Heart left ventricle (tissue), 16 donors: Measurements from ENCODE around the gene F2R. TPM values are rescaled to one million over a fixed set of nuclear protein-coding genes. Genes with fewer than 3 reads are reported as not detected.

Source experiments
- ATAC-seq, 4 donors: fragments of 200-7000 bp; cut with Tn5 transposase; one replicate each; pipeline ENCODE4 v1.9.1; 2020 to 2022; ENCODE audit warnings: moderate library complexity in 4 of 4, mild to moderate bottlenecking in 3 of 4, moderate number of reproducible peaks in 1 of 4
- DNase-seq, 5 donors: peaks; one replicate each; pipeline ENCODE4 v3.0.0-alpha.2; 2020
- H3K27ac ChIP-seq, 12 donors: fragments of 200-600 bp; sonication (generic) in 4 of 12; one replicate each; pipeline versions ENCODE4 v1.5.0 to v1.8.0; 2016 to 2022; ENCODE audit warnings: mild to moderate bottlenecking in 2 of 12
- H3K27me3 ChIP-seq, 9 donors: fragments of 200-600 bp; sonication (generic) in 2 of 9; one replicate each; pipeline versions ENCODE4 v1.5.1 to v1.8.0; 2016 to 2022; ENCODE audit warnings: mild to moderate bottlenecking in 3 of 9
- H3K36me3 ChIP-seq, 9 donors: fragments of 200-600 bp; sonication (generic) in 2 of 9; one replicate each; pipeline versions ENCODE4 v1.5.0 to v1.8.0; 2018 to 2022; ENCODE audit warnings: mild to moderate bottlenecking in 2 of 9
- H3K4me1 ChIP-seq, 12 donors: fragments of 200-600 bp; sonication (generic) in 4 of 12; one replicate each; pipeline versions ENCODE4 v1.5.0 to v1.8.0; 2016 to 2022; ENCODE audit warnings: mild to moderate bottlenecking in 3 of 12
- H3K4me3 ChIP-seq, 12 donors: fragments of 200-600 bp; sonication (generic) in 4 of 12; one replicate each; pipeline versions ENCODE4 v1.5.0 to v1.8.0; 2017 to 2022; ENCODE audit warnings: mild to moderate bottlenecking in 9 of 12, moderate library complexity in 4 of 12
- H3K9me3 ChIP-seq, 12 donors: fragments of 200-600 bp; sonication (generic) in 4 of 12; one replicate each; pipeline versions ENCODE4 v1.5.0 to v1.8.0; 2016 to 2022; ENCODE audit warnings: mild to moderate bottlenecking in 1 of 12
- CTCF ChIP-seq, 12 donors: fragments of 200-600 bp; sonication (generic) in 4 of 12; IDR thresholded peaks; one replicate each; pipeline versions ENCODE4 v1.5.0 to v1.8.0; 2018 to 2022; ENCODE audit warnings: antibody characterized with exemption in 12 of 12, mild to moderate bottlenecking in 5 of 12
- POLR2A ChIP-seq, 2 donors: fragments of 450-650 bp; IDR thresholded peaks; one replicate each; pipeline ENCODE4 v1.6.1; 2017; ENCODE audit warnings: antibody characterized with exemption in 2 of 2, mild to moderate bottlenecking in 2 of 2, moderate library complexity in 2 of 2
- WGBS, 4 donors: extraction: QIAGEN DNeasy Blood & Tissue Kit in 2 of 4; methylation state at CpG; one replicate each; pipeline versions ENCODE4 v1.1.5 to v1.1.7; 2013 to 2018; 5-methylcytosine and 5-hydroxymethylcytosine counted together
- intact Hi-C, 10 donors: fragments of 100-400 bp; cut with DNase I; formaldehyde crosslinking; loops; one replicate each; pipeline versions ENCODE4 v1.11.1 to v1.14.2; 2022
- polyA plus RNA-seq, 2 donors: library from polyadenylated mRNA; stranded (reverse); fragments of 200-250 nt; gene quantifications; one replicate each; pipeline ENCODE4 v1.2.3, GENCODE V29; 2013
- total RNA-seq, 9 donors: library from RNA; depleted of rRNA in 2 of 9; stranded (reverse); fragments of >200 nt in 2 of 9; fragmentation: NEBNext Ultra II Directional in 3 of 9; extraction: Animal tissue kit (Norgen Biotek cat#: 25700) in 3 of 9; gene quantifications; one replicate each; pipeline versions ENCODE4 v1.1.0 to v1.2.4, GENCODE V29; 2016 to 2023
- donor health status: ischemic (EF 13 %, LVEDD 7.1; RV severe dilation, severe dysfunction).
- donor health status: healthy with polysubstance abuse.
- donor health status: DM: no; HTN: yes; CAD: no.
- donor health status: DM: no; HTN: no; CAD: no.
- donor health status: ischemic (EF 25% LVEDD 6.9; RV normal size, moderate dysfunction).
- donor health status: ischemic (EF 25% LVEDD 5.7; RV mildly dilated, moderate dysfunction).
- donor health status: healthy.
- donor health status: DM: yes; HTN: yes; CAD: no.
- donor health status: ischemic (EF 35%, LVEDD 5.7; RV mildly dilated, moderate dysfunction).
- donor health status: nonischemic (EF 11% LVEDD 7.7; RV severe dilation, severe dysfunction).
- donor health status: DM: yes; HTN: yes; CAD: no.
- donor health status: PGD.
- donor health status: ischemic (EF 29% LVEDD 5.4; RV normal size, mild dysfunction).
- donor health status: nonischemic (EF 23%, LVEDD 6.1; RV moderate dilation, normal function).

Gene F2R
- total and polyA plus RNA-seq, 11 donors = 2.5 to 28.2 (median 13.6) TPM

- TF ChIP-seq POLR2A (IDR thresholded peaks at IDR 0.05) (no peak), CTCF (IDR thresholded peaks at IDR 0.05) (no peak)
- H3K4me1 ChIP-seq = peaks cover 0 to 7% (median 0%) of the 10 kb centered on the region in 12 donors
- peaks cover 0 to 30% (median 0%) of the 10 kb centered on the region in 9 donors for H3K36me3 ChIP-seq
- intact Hi-C loops = no loop called here
- no peaks in the 10 kb centered on the region for H3K9me3 ChIP-seq
- no peak for ATAC-seq
- no peak overlapping the region for H3K4me3 ChIP-seq
- H3K27me3 ChIP-seq = no peaks in the 10 kb centered on the region
- no peak for DNase-seq
- 50 to 58% (median 53%) methylated on average over 2 of the region's 2 CpGs for WGBS, 4 donors
- no peak overlapping the region for H3K27ac ChIP-seq
These were observed 12.2 kb upstream of the F2R start for GRCh38 chr5:76703707-76704106.

- H3K27me3 ChIP-seq = no peaks in the 10 kb centered on the region
These were observed 11.7 kb upstream of the F2R start for GRCh38 chr5:76704131-76704663.

GRCh38 chr5:76705574-76705973, 10.4 kb upstream of the F2R start:
- intact Hi-C loops = no loop called here
- H3K9me3 ChIP-seq = no peaks in the 10 kb centered on the region
- ATAC-seq (no peak), DNase-seq (no peak)
- H3K4me1 ChIP-seq = peaks cover 0 to 7% (median 0%) of the 10 kb centered on the region in 12 donors
- peaks cover 0 to 22% (median 0%) of the 10 kb centered on the region in 9 donors for H3K36me3 ChIP-seq
- no peaks in the 10 kb centered on the region for H3K27me3 ChIP-seq
- TF ChIP-seq CTCF (IDR thresholded peaks at IDR 0.05) = no peak
- TF ChIP-seq POLR2A (IDR thresholded peaks at IDR 0.05) = no peak
- H3K4me3 ChIP-seq = no peak overlapping the region
- no peak overlapping the region for H3K27ac ChIP-seq

More at GRCh38 chr5:76704131-76704663, 11.7 kb upstream of the F2R start:
- peaks cover 0 to 7% (median 0%) of the 10 kb centered on the region in 12 donors for H3K4me1 ChIP-seq
- H3K36me3 ChIP-seq = peaks cover 0 to 25% (median 0%) of the 10 kb centered on the region in 9 donors
- intact Hi-C loops = no loop called here
- no peak overlapping the region for H3K4me3 ChIP-seq
- DNase-seq (no peak), ATAC-seq (no peak)
- no peak overlapping the region for H3K27ac ChIP-seq
- TF ChIP-seq CTCF (IDR thresholded peaks at IDR 0.05) = no peak
- no peak for TF ChIP-seq POLR2A (IDR thresholded peaks at IDR 0.05)
- no peaks in the 10 kb centered on the region for H3K9me3 ChIP-seq

GRCh38 chr5:76709762-76710161, 6.2 kb upstream of the F2R start:
- peak overlapping the region in 1 of 12 donors; percentile 53 for H3K27ac ChIP-seq
- TF ChIP-seq POLR2A (IDR thresholded peaks at IDR 0.05) = no peak
- no peak for TF ChIP-seq CTCF (IDR thresholded peaks at IDR 0.05)
- H3K36me3 ChIP-seq = no peaks in the 10 kb centered on the region
- peaks cover 0 to 4% (median 0%) of the 10 kb centered on the region in 9 donors for H3K27me3 ChIP-seq
- no peak overlapping the region for H3K4me3 ChIP-seq
- 87 to 92% (median 90%) methylated on average over 2 of the region's 2 CpGs for WGBS, 4 donors
- peaks cover 0 to 17% (median 0%) of the 10 kb centered on the region in 12 donors for H3K4me1 ChIP-seq
- intact Hi-C loops = loop anchor here in 1 of 10 donors (10.0 kb wide), 1 partner anchor 325 kb away; the partner anchor contains the start of gene AGGF1
- no peak for DNase-seq
- H3K9me3 ChIP-seq = no peaks in the 10 kb centered on the region
- ATAC-seq = peak in 1 of 4 donors; percentile 20
